ENCODE results near the gene PHF3. TPM values are rescaled to one million over a fixed set of nuclear protein-coding genes. Genes with fewer than 3 reads are reported as not detected.

The PHF3 gene
- total and polyA plus RNA-seq, 2 experiments from 2014 or later: 15.3 to 34.7 TPM

DNA sequence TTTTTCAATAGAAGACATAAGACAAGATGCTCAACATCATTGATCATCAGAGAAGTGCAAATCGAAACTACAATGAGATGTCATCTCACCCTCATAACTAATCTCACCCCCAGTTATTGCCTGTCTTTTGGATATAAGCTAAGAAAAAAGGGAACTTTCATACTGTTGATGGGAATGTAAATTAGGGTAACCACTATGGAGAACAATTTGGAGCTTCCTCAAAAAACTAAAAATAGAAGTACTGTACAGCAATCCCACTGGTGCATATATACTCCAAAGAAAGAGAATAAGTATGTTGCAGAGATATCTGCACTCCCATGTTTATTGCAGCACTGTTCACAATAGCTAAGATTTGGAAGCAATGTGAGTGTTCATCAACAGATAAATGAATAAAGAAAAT, 26.4 kb upstream of the PHF3 start:
- no peak for DNase-seq
- 82 to 93% methylated on average over 1 of the region's 1 CpG for WGBS, 2 experiments (ENCODE audit: low coverage in 1 of 2, low lambda C conversion rate in 2 of 2, missing lambda C conversion rate in 2 of 2)
- in situ Hi-C loops (cut with MboI): no loop called here

DNA sequence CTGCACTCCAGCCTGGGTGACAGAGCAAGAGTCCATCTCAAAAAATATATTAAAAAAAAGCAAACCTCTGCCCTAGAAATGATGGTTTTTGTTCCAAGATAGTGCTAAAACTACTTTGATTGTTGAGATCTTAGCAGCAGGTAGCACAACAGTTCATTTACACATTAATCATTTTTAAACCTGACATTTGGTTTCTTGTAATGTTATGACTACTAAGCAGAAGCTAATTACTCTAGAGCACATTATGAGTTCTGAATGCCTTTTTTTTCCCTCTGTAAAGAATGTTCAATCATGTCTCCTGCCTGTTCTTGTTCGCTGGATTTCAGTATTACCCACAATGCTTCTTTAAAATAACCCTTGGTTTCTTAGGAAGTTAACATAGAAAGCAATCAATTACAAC, 24.7 kb upstream of the PHF3 start:
- Histone ChIP-seq H3K27me3 (replicated peaks; ENCODE audit: insufficient read depth) (no peaks in the 10 kb centered on the region), H4K20me1 (ENCODE audit: insufficient read depth) (no peaks in the 10 kb centered on the region), H3K9me3 (ENCODE audit: low read depth) (no peaks in the 10 kb centered on the region), H3K9ac (no peak overlapping the region), H3K4me1 (ENCODE audit: insufficient read depth) (no peaks in the 10 kb centered on the region), H3K36me3 (ENCODE audit: low read depth) (no peaks in the 10 kb centered on the region), H3F3A (ENCODE audit: insufficient read depth) (no peaks in the 10 kb centered on the region), H3K9me2 (ENCODE audit: insufficient read depth) (no peaks in the 10 kb centered on the region), H3K4me2 (ENCODE audit: unreplicated experiment) (no peak overlapping the region), H3K79me2 (ENCODE audit: insufficient read depth) (no peaks in the 10 kb centered on the region), H3K4me3 (no peak overlapping the region), H2AFZ (no peak overlapping the region), H3K27ac (no peak overlapping the region)
- WGBS, 2 experiments (ENCODE audit: low coverage in 1 of 2, low lambda C conversion rate in 2 of 2, missing lambda C conversion rate in 2 of 2): 27 to 31% methylated on average over 1 of the region's 1 CpG
- TF ChIP-seq EZH2 (IDR thresholded peaks at IDR 0.05; ENCODE audit: insufficient read depth, poor library complexity, severe bottlenecking) (no peak), EZH2phosphoT487 (IDR thresholded peaks at IDR 0.05; ENCODE audit: insufficient read depth, low read depth) (no peak)
- DNase-seq: no peak
- in situ Hi-C loops (cut with MboI): no loop called here

More for the DNA sequence above, 26.4 kb upstream of the PHF3 start:
- no peaks in the 10 kb centered on the region for H4K20me1 ChIP-seq (ENCODE audit: insufficient read depth)
- no peak overlapping the region for H3K9ac ChIP-seq
- no peaks in the 10 kb centered on the region for H3K9me2 ChIP-seq (ENCODE audit: insufficient read depth)
- H3F3A ChIP-seq (ENCODE audit: insufficient read depth): no peaks in the 10 kb centered on the region
- H3K27me3 ChIP-seq (replicated peaks; ENCODE audit: insufficient read depth): no peaks in the 10 kb centered on the region
- no peak overlapping the region for H2AFZ ChIP-seq
- H3K4me2 ChIP-seq (ENCODE audit: unreplicated experiment): no peak overlapping the region
- no peaks in the 10 kb centered on the region for H3K79me2 ChIP-seq (ENCODE audit: insufficient read depth)
- no peak overlapping the region for H3K4me3 ChIP-seq
- H3K36me3 ChIP-seq (ENCODE audit: low read depth): no peaks in the 10 kb centered on the region
- TF ChIP-seq EZH2 (IDR thresholded peaks at IDR 0.05; ENCODE audit: insufficient read depth, poor library complexity, severe bottlenecking): no peak
- no peak for TF ChIP-seq EZH2phosphoT487 (IDR thresholded peaks at IDR 0.05; ENCODE audit: insufficient read depth, low read depth)
- H3K9me3 ChIP-seq (ENCODE audit: low read depth): no peaks in the 10 kb centered on the region
- H3K4me1 ChIP-seq (ENCODE audit: insufficient read depth): no peaks in the 10 kb centered on the region
- H3K27ac ChIP-seq: no peak overlapping the region

- DNase-seq: no peak
- Histone ChIP-seq H3K4me1 (ENCODE audit: insufficient read depth) (no peaks in the 10 kb centered on the region), H3K36me3 (ENCODE audit: low read depth) (no peaks in the 10 kb centered on the region), H3K27me3 (replicated peaks; ENCODE audit: insufficient read depth) (no peaks in the 10 kb centered on the region), H4K20me1 (ENCODE audit: insufficient read depth) (no peaks in the 10 kb centered on the region), H3K9me3 (ENCODE audit: low read depth) (no peaks in the 10 kb centered on the region), H2AFZ (no peak overlapping the region), H3F3A (ENCODE audit: insufficient read depth) (no peaks in the 10 kb centered on the region), H3K9me2 (ENCODE audit: insufficient read depth) (no peaks in the 10 kb centered on the region), H3K9ac (no peak overlapping the region), H3K79me2 (ENCODE audit: insufficient read depth) (no peaks in the 10 kb centered on the region), H3K4me3 (no peak overlapping the region), H3K27ac (no peak overlapping the region), H3K4me2 (ENCODE audit: unreplicated experiment) (no peak overlapping the region)
- in situ Hi-C loops (cut with MboI): no loop called here
- no peak for TF ChIP-seq EZH2phosphoT487 (IDR thresholded peaks at IDR 0.05; ENCODE audit: insufficient read depth, low read depth)
- no peak for TF ChIP-seq EZH2 (IDR thresholded peaks at IDR 0.05; ENCODE audit: insufficient read depth, poor library complexity, severe bottlenecking)
- 97 to 98% methylated on average over 1 of the region's 1 CpG for WGBS, 2 experiments (ENCODE audit: low coverage in 1 of 2, low lambda C conversion rate in 2 of 2, missing lambda C conversion rate in 2 of 2)
Observed at GRCh38 chr6:63611560-63611959, 24.0 kb upstream of the PHF3 start.

- Histone ChIP-seq H3K4me3 (no peak overlapping the region), H3K4me2 (ENCODE audit: unreplicated experiment) (peak overlapping the region; percentile 4), H3K27me3 (replicated peaks; ENCODE audit: insufficient read depth) (peaks cover 19% of the 10 kb centered on the region; the same call in 1 of the 2 replicates), H2AFZ (no peak overlapping the region), H3K9ac (no peak overlapping the region), H3K9me3 (ENCODE audit: low read depth) (no peaks in the 10 kb centered on the region), H3F3A (ENCODE audit: insufficient read depth) (no peaks in the 10 kb centered on the region), H3K79me2 (ENCODE audit: insufficient read depth) (no peaks in the 10 kb centered on the region), H4K20me1 (ENCODE audit: insufficient read depth) (no peaks in the 10 kb centered on the region), H3K27ac (no peak overlapping the region), H3K9me2 (ENCODE audit: insufficient read depth) (no peaks in the 10 kb centered on the region), H3K36me3 (ENCODE audit: low read depth) (no peaks in the 10 kb centered on the region), H3K4me1 (ENCODE audit: insufficient read depth) (no peaks in the 10 kb centered on the region)
- 96 to 100% methylated on average over 1 of the region's 1 CpG for WGBS, 2 experiments (ENCODE audit: low coverage in 1 of 2, low lambda C conversion rate in 2 of 2, missing lambda C conversion rate in 2 of 2)
- peak; percentile 52 for DNase-seq
- in situ Hi-C loops (cut with MboI): no loop called here
- TF ChIP-seq EZH2phosphoT487 (IDR thresholded peaks at IDR 0.05; ENCODE audit: insufficient read depth, low read depth) (no peak), EZH2 (IDR thresholded peaks at IDR 0.05; ENCODE audit: insufficient read depth, poor library complexity, severe bottlenecking) (no peak)
Observed at GRCh38 chr6:63615590-63615989, 20.0 kb upstream of the PHF3 start.

GRCh38 chr6:63624091-63624490, 11.5 kb upstream of the PHF3 start:
- in situ Hi-C loops (cut with MboI): no loop called here
- H4K20me1 ChIP-seq (ENCODE audit: insufficient read depth): no peaks in the 10 kb centered on the region
- no peak overlapping the region for H3K9ac ChIP-seq
- no peak for DNase-seq
- H3K27ac ChIP-seq: no peak overlapping the region
- H2AFZ ChIP-seq: no peak overlapping the region
- H3F3A ChIP-seq (ENCODE audit: insufficient read depth): no peaks in the 10 kb centered on the region
- H3K36me3 ChIP-seq (ENCODE audit: low read depth): no peaks in the 10 kb centered on the region
- H3K27me3 ChIP-seq (replicated peaks; ENCODE audit: insufficient read depth): 0 out of 2 replicates have a peak, but pooled peaks cover 9% of the 10 kb centered on the region
- H3K4me1 ChIP-seq (ENCODE audit: insufficient read depth): no peaks in the 10 kb centered on the region
- 46 to 59% methylated on average over 2 of the region's 2 CpGs for WGBS, 2 experiments (ENCODE audit: low coverage in 1 of 2, low lambda C conversion rate in 2 of 2, missing lambda C conversion rate in 2 of 2)
- no peaks in the 10 kb centered on the region for H3K9me2 ChIP-seq (ENCODE audit: insufficient read depth)
- no peak overlapping the region for H3K4me3 ChIP-seq
- H3K9me3 ChIP-seq (ENCODE audit: low read depth): no peaks in the 10 kb centered on the region
- TF ChIP-seq EZH2 (IDR thresholded peaks at IDR 0.05; ENCODE audit: insufficient read depth, poor library complexity, severe bottlenecking): no peak
- H3K79me2 ChIP-seq (ENCODE audit: insufficient read depth): no peaks in the 10 kb centered on the region
- H3K4me2 ChIP-seq (ENCODE audit: unreplicated experiment): no peak overlapping the region
